ENCODE data around the gene DCC.

DCC gene

DNA sequence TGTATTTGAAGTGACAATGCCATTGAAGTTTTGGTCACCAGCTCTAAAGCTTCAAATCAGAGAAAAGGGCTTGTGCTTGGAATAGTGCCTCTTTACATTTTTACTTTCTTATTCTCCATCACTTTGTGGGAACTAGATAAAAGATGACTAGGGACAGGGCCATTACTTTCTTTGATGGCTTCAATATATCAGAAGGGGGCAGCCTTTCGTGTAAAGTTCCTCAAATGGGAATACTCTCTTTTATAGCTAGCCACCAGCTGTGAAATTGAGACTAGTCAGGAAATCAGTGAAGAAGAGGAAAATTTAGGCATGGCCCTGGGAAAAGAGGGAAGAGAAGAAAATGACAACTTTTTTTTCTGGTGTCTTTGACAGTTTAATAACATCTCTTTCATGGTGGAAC, 242.5 kb downstream of the DCC start:
- Histone ChIP-seq H3K79me2 (ENCODE audit: control insufficient read depth, low read length) (no peaks in the 10 kb centered on the region), H3K27me3 (ENCODE audit: control insufficient read depth, low read length) (no peaks in the 10 kb centered on the region), H4K20me1 (ENCODE audit: control insufficient read depth, insufficient read depth, low read depth, low read length) (no peaks in the 10 kb centered on the region), H3K4me3 (ENCODE audit: low read length) (no peak overlapping the region), H3K9me2 (replicated peaks; ENCODE audit: control insufficient read depth, low read length) (no peaks in the 10 kb centered on the region), H3K9me3 (ENCODE audit: control insufficient read depth, insufficient read depth, low read length) (no peaks in the 10 kb centered on the region), H3K36me3 (ENCODE audit: control insufficient read depth, low read length) (no peaks in the 10 kb centered on the region), H3F3A (ENCODE audit: control insufficient read depth, insufficient read depth) (no peaks in the 10 kb centered on the region), H3K4me2 (ENCODE audit: low read length) (no peak overlapping the region), H3K27ac (ENCODE audit: low read depth, low read length) (no peak overlapping the region), H3K4me1 (ENCODE audit: control insufficient read depth, low read length) (no peaks in the 10 kb centered on the region)
- TF ChIP-seq, protein P1, sequence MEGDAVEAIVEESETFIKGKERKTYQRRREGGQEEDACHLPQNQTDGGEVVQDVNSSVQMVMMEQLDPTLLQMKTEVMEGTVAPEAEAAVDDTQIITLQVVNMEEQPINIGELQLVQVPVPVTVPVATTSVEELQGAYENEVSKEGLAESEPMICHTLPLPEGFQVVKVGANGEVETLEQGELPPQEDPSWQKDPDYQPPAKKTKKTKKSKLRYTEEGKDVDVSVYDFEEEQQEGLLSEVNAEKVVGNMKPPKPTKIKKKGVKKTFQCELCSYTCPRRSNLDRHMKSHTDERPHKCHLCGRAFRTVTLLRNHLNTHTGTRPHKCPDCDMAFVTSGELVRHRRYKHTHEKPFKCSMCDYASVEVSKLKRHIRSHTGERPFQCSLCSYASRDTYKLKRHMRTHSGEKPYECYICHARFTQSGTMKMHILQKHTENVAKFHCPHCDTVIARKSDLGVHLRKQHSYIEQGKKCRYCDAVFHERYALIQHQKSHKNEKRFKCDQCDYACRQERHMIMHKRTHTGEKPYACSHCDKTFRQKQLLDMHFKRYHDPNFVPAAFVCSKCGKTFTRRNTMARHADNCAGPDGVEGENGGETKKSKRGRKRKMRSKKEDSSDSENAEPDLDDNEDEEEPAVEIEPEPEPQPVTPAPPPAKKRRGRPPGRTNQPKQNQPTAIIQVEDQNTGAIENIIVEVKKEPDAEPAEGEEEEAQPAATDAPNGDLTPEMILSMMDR (IDR thresholded peaks at IDR 0.05; ENCODE audit: low read depth, low read length, poor library complexity, severe bottlenecking): no peak
- TF ChIP-seq EZH2phosphoT487 (IDR thresholded peaks at IDR 0.05; ENCODE audit: borderline replicate concordance, low read length): no peak

DNA sequence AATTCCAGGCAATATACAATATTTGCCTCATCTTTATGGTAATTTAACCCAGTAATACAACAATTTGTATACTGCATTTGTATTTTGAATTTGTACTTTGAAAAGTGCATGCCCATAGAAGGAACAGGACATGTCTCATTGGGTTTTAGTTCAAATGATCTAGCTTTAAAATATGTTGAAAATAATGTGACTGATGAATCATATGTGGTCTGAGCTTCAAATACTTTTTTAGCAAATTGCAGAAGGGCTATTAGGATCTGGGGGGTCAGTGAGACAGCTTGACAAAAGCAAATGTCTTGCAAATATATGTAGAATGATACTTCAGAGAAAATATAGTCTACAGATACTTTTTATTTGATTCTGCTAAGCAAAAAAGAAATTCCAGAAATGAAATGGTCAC, 248.9 kb downstream of the DCC start:
- Histone ChIP-seq H3K9me2 (replicated peaks; ENCODE audit: control insufficient read depth, low read length) (no peaks in the 10 kb centered on the region), H4K20me1 (ENCODE audit: control insufficient read depth, insufficient read depth, low read depth, low read length) (no peaks in the 10 kb centered on the region), H3K4me3 (ENCODE audit: low read length) (no peak overlapping the region), H3K4me2 (ENCODE audit: low read length) (no peak overlapping the region), H3K27me3 (ENCODE audit: control insufficient read depth, low read length) (no peaks in the 10 kb centered on the region), H3K9me3 (ENCODE audit: control insufficient read depth, insufficient read depth, low read length) (no peaks in the 10 kb centered on the region), H3K36me3 (ENCODE audit: control insufficient read depth, low read length) (no peaks in the 10 kb centered on the region), H3F3A (ENCODE audit: control insufficient read depth, insufficient read depth) (no peaks in the 10 kb centered on the region), H3K79me2 (ENCODE audit: control insufficient read depth, low read length) (no peaks in the 10 kb centered on the region), H3K27ac (ENCODE audit: low read depth, low read length) (no peak overlapping the region), H3K4me1 (ENCODE audit: control insufficient read depth, low read length) (no peaks in the 10 kb centered on the region)
- no peak for TF ChIP-seq EZH2phosphoT487 (IDR thresholded peaks at IDR 0.05; ENCODE audit: borderline replicate concordance, low read length)
- TF ChIP-seq, protein P1 (IDR thresholded peaks at IDR 0.05; ENCODE audit: low read depth, low read length, poor library complexity, severe bottlenecking): no peak

DNA sequence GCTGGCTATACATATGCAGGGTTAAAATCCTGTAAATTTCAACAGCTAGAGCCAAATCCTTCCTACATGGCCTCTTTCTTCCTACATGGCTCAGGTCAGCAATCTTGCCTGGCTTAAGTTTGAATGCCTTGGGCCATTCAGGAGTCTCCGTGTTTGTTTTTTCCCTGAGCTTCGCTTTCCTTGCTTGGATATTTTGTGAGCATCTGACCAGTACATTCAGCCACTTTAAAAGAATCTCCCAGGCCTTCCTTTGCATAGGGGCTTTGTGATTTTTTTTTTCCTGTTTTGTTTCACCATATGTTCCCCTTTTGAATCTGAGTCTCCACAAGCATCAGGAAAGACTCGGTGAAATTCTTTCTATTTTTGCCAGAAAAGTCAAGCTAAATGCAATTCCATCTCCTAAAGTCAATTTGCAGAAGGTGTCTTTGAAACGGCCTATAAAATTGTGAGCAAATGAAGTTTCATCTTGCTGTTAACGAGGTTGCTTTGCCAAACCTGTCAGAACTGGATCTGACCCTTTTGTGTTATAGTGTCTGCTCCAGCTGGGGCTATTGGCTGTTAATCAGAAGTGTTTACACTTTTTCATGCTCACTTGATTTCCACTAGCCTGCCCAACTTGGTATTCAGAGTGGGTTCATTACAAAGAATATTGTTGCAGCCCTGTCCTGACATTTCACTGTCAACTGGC, 256.9 kb downstream of the DCC start:
- Histone ChIP-seq H3K4me3 (ENCODE audit: low read length) (no peak overlapping the region), H3K27me3 (ENCODE audit: control insufficient read depth, low read length) (no peaks in the 10 kb centered on the region), H3K79me2 (ENCODE audit: control insufficient read depth, low read length) (no peaks in the 10 kb centered on the region), H3K36me3 (ENCODE audit: control insufficient read depth, low read length) (no peaks in the 10 kb centered on the region), H3K4me1 (ENCODE audit: control insufficient read depth, low read length) (no peaks in the 10 kb centered on the region), H3K9me3 (ENCODE audit: control insufficient read depth, insufficient read depth, low read length) (no peaks in the 10 kb centered on the region; the same call in 1 of the 2 replicates), H4K20me1 (ENCODE audit: control insufficient read depth, insufficient read depth, low read depth, low read length) (no peaks in the 10 kb centered on the region), H3F3A (ENCODE audit: control insufficient read depth, insufficient read depth) (no peaks in the 10 kb centered on the region), H3K27ac (ENCODE audit: low read depth, low read length) (no peak overlapping the region), H3K9me2 (replicated peaks; ENCODE audit: control insufficient read depth, low read length) (no peaks in the 10 kb centered on the region), H3K4me2 (ENCODE audit: low read length) (no peak overlapping the region)
- TF ChIP-seq EZH2phosphoT487 (IDR thresholded peaks at IDR 0.05; ENCODE audit: borderline replicate concordance, low read length): no peak
- TF ChIP-seq, protein P1 (IDR thresholded peaks at IDR 0.05; ENCODE audit: low read depth, low read length, poor library complexity, severe bottlenecking): no peak
